Measurements from ENCODE around the gene PNPO. TPM values are rescaled to one million over a fixed set of nuclear protein-coding genes. Genes with fewer than 3 reads are reported as not detected.

Gene PNPO
- total and polyA plus RNA-seq, 2 of the 4 experiments (the other 2 are of a cell fraction) = 13.9 to 34.1 TPM

GRCh38 chr17:47945529-47946508, 4.4 kb downstream of the PNPO start:
- Histone ChIP-seq H3K9me1 (ENCODE audit: insufficient read depth, low read length) (0 out of 2 replicates have a peak, but pooled peaks cover 3% of the 10 kb centered on the region), H3K18ac (ENCODE audit: low read depth, low read length) (no peak overlapping the region), H2AK5ac (ENCODE audit: low read depth, low read length) (no peak overlapping the region), H4K20me1 (ENCODE audit: insufficient read depth, low read length) (peaks cover 2% of the 10 kb centered on the region; the same call in 1 of the 2 replicates), H3K4ac (ENCODE audit: low read depth, low read length) (no peak overlapping the region), H2BK20ac (ENCODE audit: low read depth, low read length) (no peak overlapping the region), H2BK5ac (ENCODE audit: low read depth, low read length, poor library complexity, severe bottlenecking) (no peak overlapping the region), H3K36me3 (ENCODE audit: control insufficient read depth, insufficient read depth, low read length) (peaks cover 2% of the 10 kb centered on the region), H2BK15ac (ENCODE audit: low read depth, low read length) (no peak overlapping the region), H3K79me1 (ENCODE audit: low read depth in 1 of 2, low read length in 2 of 2) (peaks cover 7 to 22% of the 10 kb centered on the region in 2 experiments), H3K4me2 (ENCODE audit: low read depth, low read length) (no peak overlapping the region), H3K14ac (replicated peaks; ENCODE audit: low read depth, low read length) (no peak overlapping the region), H3K4me3 (ENCODE audit: insufficient read depth, low read depth, low read length) (no peak overlapping the region), H3K27me3 (ENCODE audit: control insufficient read depth, insufficient read depth, low read length) (no peaks in the 10 kb centered on the region), H3K9me3 (ENCODE audit: control insufficient read depth, insufficient read depth, low read length) (no peaks in the 10 kb centered on the region), H3K27ac (ENCODE audit: insufficient read depth, low read length) (no peak overlapping the region), H3K23ac (ENCODE audit: low read depth, low read length) (no peak overlapping the region), H3K56ac (ENCODE audit: extremely low read depth, insufficient read depth, low read length) (no peak overlapping the region), H2AK9ac (replicated peaks; ENCODE audit: low read depth, low read length, poor library complexity) (no peak overlapping the region), H4K91ac (ENCODE audit: insufficient read depth, low read depth, low read length) (no peak overlapping the region), H3K4me1 (ENCODE audit: control insufficient read depth, insufficient read depth, low read length) (peaks cover 5% of the 10 kb centered on the region), H3K9ac (ENCODE audit: low read depth, low read length) (no peak overlapping the region), H4K5ac (ENCODE audit: low read depth, low read length) (no peak overlapping the region), H2BK120ac (ENCODE audit: low read depth, low read length) (no peak overlapping the region), H4K8ac (ENCODE audit: low read depth in 2 of 2, low read length in 2 of 2) (no peak overlapping the region), H2AFZ (replicated peaks; ENCODE audit: low read length, poor library complexity) (no peak overlapping the region)
- DNase-seq (no peak), ATAC-seq (ENCODE audit: low read depth) (no peak)
- in situ Hi-C loops (cut with MboI; ENCODE audit: low sequenced_read_pairs) (no loop called here), dilution Hi-C loops (cut with HindIII; ENCODE audit: low sequenced_read_pairs, unreplicated experiment) (no loop called here), intact Hi-C loops (cut with micrococcal nuclease) (loop anchor here (5.0 kb wide), 1 partner anchor 104 kb away; the partner anchor contains the start of gene SCRN2)
- BruUV-seq (replicated peaks) = no TSS peak
- ChIA-PET CTCF (interaction anchor here (1.1 to 1.5 kb wide), 2 partner anchors 9 to 155 kb away, joined by 3 to 8 read pairs; no protein-coding TSS in a partner anchor), POLR2A (ENCODE audit: unreplicated experiment) (no interaction called here)
- no peak for TF ChIP-seq RCOR1 (IDR thresholded peaks at IDR 0.05; ENCODE audit: insufficient replicate concordance, low read length)
- no peak for TF ChIP-seq FOS (IDR thresholded peaks at IDR 0.05; ENCODE audit: low read depth, low read length)
- WGBS, 2 experiments (ENCODE audit: extremely low coverage in 2 of 2, insufficient read length in 1 of 2) = 93% methylated on average over 2 of the region's 10 CpGs; no CpG with 5 or more reads in 1 of the 2 experiments
